ENCODE measurements around the gene HDAC4. TPM values are rescaled to one million over a fixed set of nuclear protein-coding genes. Genes with fewer than 3 reads are reported as not detected.

Gene HDAC4
- total RNA-seq, 1 experiment from 2014 or later, result 47.6 TPM

GRCh38 chr2:239107936-239108335, 292.9 kb downstream of the HDAC4 start:
- DNase-seq (ENCODE audit: low read depth, low spot score) (no peak), ATAC-seq (no peak)
- no peak overlapping the region for H3K27ac ChIP-seq (ENCODE audit: low read depth, low read length)
- no peaks in the 10 kb centered on the region for H3K27me3 ChIP-seq (ENCODE audit: insufficient read depth, low read length)
- ChIA-PET RAD21 (ENCODE audit: low non-redundant PET in 1 of 2, low total read pairs in 2 of 2, uncharacterized antibody in 2 of 2, unreplicated experiment in 2 of 2) (no interaction called here), CTCF (no interaction called here), POLR2A (no interaction called here)
- H3K9me3 ChIP-seq (ENCODE audit: control insufficient read depth in 1 of 2, insufficient read depth in 1 of 2, low read depth in 1 of 2, low read length in 2 of 2), result no peaks in the 10 kb centered on the region
- no peak overlapping the region for H3K4me3 ChIP-seq (replicated peaks in 1 of 2; ENCODE audit: low read depth in 1 of 2, low read length in 2 of 2)
- intact Hi-C loops (cut with micrococcal nuclease), result loop anchor here (2.0 kb wide), 1 partner anchor 73 kb away; no protein-coding TSS in a partner anchor
- no peaks in the 10 kb centered on the region for H3K9me2 ChIP-seq (ENCODE audit: insufficient read depth)
- no peaks in the 10 kb centered on the region for H4K20me1 ChIP-seq (ENCODE audit: insufficient read depth)
- no peak overlapping the region for H2AFZ ChIP-seq (ENCODE audit: low read depth, low read length, poor library complexity, severe bottlenecking)
- no TSS peak for BruUV-seq (replicated peaks)
- H3K4me2 ChIP-seq (ENCODE audit: low read length), result no peak overlapping the region
- peaks cover 0 to 10% of the 10 kb centered on the region in 2 experiments; a peak in 2 of 4 replicates for H3K36me3 ChIP-seq (ENCODE audit: control insufficient read depth in 1 of 2, insufficient read depth in 2 of 2, low read length in 2 of 2)
- H3K9ac ChIP-seq (ENCODE audit: low read length), result no peak overlapping the region
- no peaks in the 10 kb centered on the region for H3K79me2 ChIP-seq (ENCODE audit: insufficient read depth, low read length)
- peaks cover 0 to 6% of the 10 kb centered on the region in 2 experiments; a peak in 1 of 4 replicates for H3K4me1 ChIP-seq (ENCODE audit: control insufficient read depth in 1 of 2, insufficient read depth in 2 of 2, low read length in 2 of 2)
- TF ChIP-seq EZH2phosphoT487 (IDR thresholded peaks at IDR 0.05; ENCODE audit: borderline replicate concordance), result no peak

GRCh38 chr2:239106966-239107365, 293.9 kb downstream of the HDAC4 start:
- no TSS peak for BruUV-seq (replicated peaks)
- CTCF ChIA-PET, result no interaction called here
- Histone ChIP-seq H3K9ac (ENCODE audit: low read length) (no peak overlapping the region), H3K36me3 (ENCODE audit: control insufficient read depth in 1 of 2, insufficient read depth in 2 of 2, low read length in 2 of 2) (peaks cover 0 to 10% of the 10 kb centered on the region in 2 experiments; a peak in 2 of 4 replicates), H3K27ac (ENCODE audit: low read depth, low read length) (no peak overlapping the region), H3K9me3 (ENCODE audit: control insufficient read depth in 1 of 2, insufficient read depth in 1 of 2, low read depth in 1 of 2, low read length in 2 of 2) (no peaks in the 10 kb centered on the region), H3K4me3 (replicated peaks in 1 of 2; ENCODE audit: low read depth in 1 of 2, low read length in 2 of 2) (no peak overlapping the region), H3K79me2 (ENCODE audit: insufficient read depth, low read length) (no peaks in the 10 kb centered on the region), H3K9me2 (ENCODE audit: insufficient read depth) (no peaks in the 10 kb centered on the region), H2AFZ (ENCODE audit: low read depth, low read length, poor library complexity, severe bottlenecking) (no peak overlapping the region), H4K20me1 (ENCODE audit: insufficient read depth) (no peaks in the 10 kb centered on the region), H3K27me3 (ENCODE audit: insufficient read depth, low read length) (no peaks in the 10 kb centered on the region), H3K4me2 (ENCODE audit: low read length) (no peak overlapping the region), H3K4me1 (ENCODE audit: control insufficient read depth in 1 of 2, insufficient read depth in 2 of 2, low read length in 2 of 2) (peaks cover 0 to 6% of the 10 kb centered on the region in 2 experiments; a peak in 1 of 4 replicates)
- intact Hi-C loops (cut with micrococcal nuclease), result loop anchor here (2.0 kb wide), 1 partner anchor 72 kb away; no protein-coding TSS in a partner anchor
- DNase-seq (ENCODE audit: low read depth, low spot score) (no peak), ATAC-seq (no peak)
- POLR2A ChIA-PET, result no interaction called here
- no peak for TF ChIP-seq POLR2AphosphoS5 (IDR thresholded peaks at IDR 0.05; ENCODE audit: low read depth, low read length)
- no peak for TF ChIP-seq ATF3 (IDR thresholded peaks at IDR 0.05)
- TF ChIP-seq RAD21 (IDR thresholded peaks at IDR 0.05; ENCODE audit: low read depth), result no peak
- RAD21 ChIA-PET (ENCODE audit: low non-redundant PET in 1 of 2, low total read pairs in 2 of 2, uncharacterized antibody in 2 of 2, unreplicated experiment in 2 of 2), result no interaction called here
